PFSK-1 (cell line): ENCODE data around the gene SUCLG1.

Source experiments
- POLR2AphosphoS5 ChIP-seq: IDR thresholded peaks from 2 replicates; pipeline ENCODE4 v1.6.1; 2012; ENCODE audit warnings: low read depth, mild to moderate bottlenecking, control low read depth, low read length, moderate library complexity
- SIN3A ChIP-seq: IDR thresholded peaks from 2 replicates; pipeline ENCODE4 v1.6.1; 2012; ENCODE audit warnings: mild to moderate bottlenecking, low read length, moderate library complexity, borderline replicate concordance; ENCODE audit not compliant: insufficient read depth
- TAF1 ChIP-seq: IDR thresholded peaks from 2 replicates; pipeline ENCODE4 v1.6.1; 2012; ENCODE audit warnings: low read length, control low read depth, borderline replicate concordance; ENCODE audit not compliant: insufficient read depth
- TF ChIP-seq, protein P1 (sequence below), 2 experiments: IDR thresholded peaks; 2 replicates each; pipeline versions ENCODE4 v1.6.1 to v1.8.0; 2011 to 2012; ENCODE audit warnings: low read depth in 2 of 2, low read length in 2 of 2, control low read depth in 1 of 2, inconsistent platforms in 1 of 2, mild to moderate bottlenecking in 1 of 2, moderate library complexity in 1 of 2; ENCODE audit not compliant: insufficient read depth in 1 of 2

DNA sequence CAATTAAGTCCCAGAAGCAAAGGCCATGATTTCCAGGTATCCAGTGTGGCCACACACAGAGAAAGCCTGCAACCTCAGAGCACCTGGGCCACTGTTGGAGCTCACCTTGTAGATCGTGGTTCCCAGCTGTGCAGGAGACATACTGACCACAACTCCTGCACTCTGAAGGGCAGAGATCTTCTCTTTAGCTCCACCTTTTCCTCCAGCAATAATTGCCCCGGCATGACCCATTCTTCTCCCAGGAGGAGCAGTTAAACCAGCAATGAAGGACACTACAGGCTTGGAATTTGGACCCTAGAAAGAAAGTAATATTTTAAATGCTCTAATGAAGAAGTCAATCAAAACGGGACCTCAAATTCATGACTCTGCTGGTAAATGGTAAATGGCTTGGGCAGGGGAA, 33.8 kb downstream of the SUCLG1 start:
- TF ChIP-seq TAF1 (no peak), POLR2AphosphoS5 (no peak), SIN3A (no peak)
- TF ChIP-seq, protein P1, sequence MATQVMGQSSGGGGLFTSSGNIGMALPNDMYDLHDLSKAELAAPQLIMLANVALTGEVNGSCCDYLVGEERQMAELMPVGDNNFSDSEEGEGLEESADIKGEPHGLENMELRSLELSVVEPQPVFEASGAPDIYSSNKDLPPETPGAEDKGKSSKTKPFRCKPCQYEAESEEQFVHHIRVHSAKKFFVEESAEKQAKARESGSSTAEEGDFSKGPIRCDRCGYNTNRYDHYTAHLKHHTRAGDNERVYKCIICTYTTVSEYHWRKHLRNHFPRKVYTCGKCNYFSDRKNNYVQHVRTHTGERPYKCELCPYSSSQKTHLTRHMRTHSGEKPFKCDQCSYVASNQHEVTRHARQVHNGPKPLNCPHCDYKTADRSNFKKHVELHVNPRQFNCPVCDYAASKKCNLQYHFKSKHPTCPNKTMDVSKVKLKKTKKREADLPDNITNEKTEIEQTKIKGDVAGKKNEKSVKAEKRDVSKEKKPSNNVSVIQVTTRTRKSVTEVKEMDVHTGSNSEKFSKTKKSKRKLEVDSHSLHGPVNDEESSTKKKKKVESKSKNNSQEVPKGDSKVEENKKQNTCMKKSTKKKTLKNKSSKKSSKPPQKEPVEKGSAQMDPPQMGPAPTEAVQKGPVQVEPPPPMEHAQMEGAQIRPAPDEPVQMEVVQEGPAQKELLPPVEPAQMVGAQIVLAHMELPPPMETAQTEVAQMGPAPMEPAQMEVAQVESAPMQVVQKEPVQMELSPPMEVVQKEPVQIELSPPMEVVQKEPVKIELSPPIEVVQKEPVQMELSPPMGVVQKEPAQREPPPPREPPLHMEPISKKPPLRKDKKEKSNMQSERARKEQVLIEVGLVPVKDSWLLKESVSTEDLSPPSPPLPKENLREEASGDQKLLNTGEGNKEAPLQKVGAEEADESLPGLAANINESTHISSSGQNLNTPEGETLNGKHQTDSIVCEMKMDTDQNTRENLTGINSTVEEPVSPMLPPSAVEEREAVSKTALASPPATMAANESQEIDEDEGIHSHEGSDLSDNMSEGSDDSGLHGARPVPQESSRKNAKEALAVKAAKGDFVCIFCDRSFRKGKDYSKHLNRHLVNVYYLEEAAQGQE (IDR thresholded peaks at IDR 0.05; ENCODE audit: insufficient read depth in 1 of 2, low read depth in 2 of 2, low read length in 2 of 2): no peak
